Heart right ventricle (tissue), 16 donors: ENCODE data around the gene ROS1. TPM values are rescaled to one million over a fixed set of nuclear protein-coding genes. Genes with fewer than 3 reads are reported as not detected.

Source experiments
- ATAC-seq, 8 donors: fragments of 200-7000 bp; cut with Tn5 transposase; one replicate each; pipeline ENCODE4 v1.9.1; 2020; ENCODE audit warnings: mild to moderate bottlenecking in 8 of 8, moderate library complexity in 8 of 8, moderate number of reproducible peaks in 1 of 8
- DNase-seq, 2 donors: peaks; one replicate each; pipeline ENCODE4 v3.0.0-alpha.2; 2020
- H3K27ac ChIP-seq, 10 donors: fragments of 200-600 bp; sonication (generic) in 2 of 10; one replicate each; pipeline versions ENCODE4 v1.5.0 to v1.8.0; 2020 to 2022; ENCODE audit warnings: mild to moderate bottlenecking in 3 of 10
- H3K27me3 ChIP-seq, 7 donors: fragments of 200-600 bp; one replicate each; pipeline ENCODE4 v1.8.0; 2021 to 2022; ENCODE audit warnings: mild to moderate bottlenecking in 2 of 7
- H3K36me3 ChIP-seq, 9 donors: fragments of 200-600 bp; sonication (generic) in 1 of 9; one replicate each; pipeline versions ENCODE4 v1.5.0 to v1.8.0; 2020 to 2022; ENCODE audit warnings: mild to moderate bottlenecking in 2 of 9
- H3K4me1 ChIP-seq, 9 donors: fragments of 200-600 bp; sonication (generic) in 1 of 9; one replicate each; pipeline versions ENCODE4 v1.5.0 to v1.8.0; 2020 to 2022; ENCODE audit warnings: mild to moderate bottlenecking in 4 of 9
- H3K4me3 ChIP-seq, 10 donors: fragments of 200-600 bp; sonication (generic) in 2 of 10; one replicate each; pipeline versions ENCODE4 v1.5.0 to v1.8.0; 2020 to 2022; ENCODE audit warnings: mild to moderate bottlenecking in 7 of 10, moderate library complexity in 2 of 10
- H3K9me3 ChIP-seq, 11 donors: fragments of 200-600 bp in 10 of 11; sonication (generic) in 2 of 11; one replicate each; pipeline versions ENCODE4 v1.5.0 to v1.8.0; 2013 to 2022; ENCODE audit warnings: mild to moderate bottlenecking in 2 of 11, control low read depth in 1 of 11, moderate library complexity in 1 of 11
- CTCF ChIP-seq, 9 donors: fragments of 200-600 bp; sonication (generic) in 2 of 9; IDR thresholded peaks; one replicate each; pipeline versions ENCODE4 v1.5.0 to v1.8.0; 2021 to 2022; ENCODE audit warnings: antibody characterized with exemption in 9 of 9, mild to moderate bottlenecking in 5 of 9, moderate library complexity in 1 of 9
- WGBS, 2 donors: extraction: QIAGEN DNeasy Blood & Tissue Kit; methylation state at CpG; one replicate each; pipeline ENCODE4 v1.1.7; 2013; ENCODE audit warnings: inconsistent platforms in 1 of 2; 5-methylcytosine and 5-hydroxymethylcytosine counted together
- intact Hi-C, 10 donors: fragments of 100-400 bp; cut with DNase I; formaldehyde crosslinking; loops; one replicate each; pipeline versions ENCODE4 v1.11.1 to v1.14.2; 2022
- polyA plus RNA-seq, 2 donors: library from polyadenylated mRNA; stranded (reverse); fragments of 200-250 nt; gene quantifications; one replicate each; pipeline ENCODE4 v1.2.3, GENCODE V29; 2013
- total RNA-seq, 10 donors: library from RNA; stranded (reverse); fragmentation: NEBNext Ultra II Directional in 3 of 10; extraction: Animal tissue kit (Norgen Biotek cat#: 25700) in 3 of 10; gene quantifications; one replicate each; pipeline versions ENCODE4 v1.2.1 to v1.2.4, GENCODE V29; 2021 to 2023
- donor health status: Arrhythmogenic right ventricular cardiomyopathy.
- donor health status: ischemic (EF 13 %, LVEDD 7.1; RV severe dilation, severe dysfunction).
- donor health status: healthy with polysubstance abuse.
- donor health status: DM: no; HTN: yes; CAD: no.
- donor health status: DM: no; HTN: no; CAD: no.
- donor health status: ischemic (EF 25% LVEDD 6.9; RV normal size, moderate dysfunction).
- donor health status: ischemic (EF 25% LVEDD 5.7; RV mildly dilated, moderate dysfunction).
- donor health status: healthy.
- donor health status: DM: yes; HTN: yes; CAD: no.
- donor health status: Ischemic cardiomyopathy.
- donor health status: ischemic (EF 35%, LVEDD 5.7; RV mildly dilated, moderate dysfunction).
- donor health status: nonischemic (EF 11% LVEDD 7.7; RV severe dilation, severe dysfunction).
- donor health status: DM: yes; HTN: yes; CAD: no.
- donor health status: PGD.
- donor health status: ischemic (EF 29% LVEDD 5.4; RV normal size, mild dysfunction).
- donor health status: nonischemic (EF 23%, LVEDD 6.1; RV moderate dilation, normal function).

ROS1 gene
- total and polyA plus RNA-seq, 12 donors: 0.02 to 0.13 (median 0.08) TPM; not detected in 4

- no peak for ATAC-seq
- no peaks in the 10 kb centered on the region for H3K9me3 ChIP-seq
- WGBS, 2 donors: 73 to 76% methylated on average over 4 of the region's 4 CpGs
- TF ChIP-seq CTCF (IDR thresholded peaks at IDR 0.05): no peak
- H3K4me1 ChIP-seq: no peaks in the 10 kb centered on the region
- no peak overlapping the region for H3K27ac ChIP-seq
- no peak overlapping the region for H3K4me3 ChIP-seq
- DNase-seq: no peak
- no peaks in the 10 kb centered on the region for H3K36me3 ChIP-seq
- intact Hi-C loops: no loop called here
- H3K27me3 ChIP-seq: peaks cover 0 to 3% (median 0%) of the 10 kb centered on the region in 7 donors
Measured at GRCh38 chr6:117463762-117464665, 38.3 kb upstream of the ROS1 start.

- Histone ChIP-seq H3K27me3 (no peaks in the 10 kb centered on the region), H3K27ac (no peak overlapping the region), H3K36me3 (no peaks in the 10 kb centered on the region), H3K9me3 (no peaks in the 10 kb centered on the region), H3K4me3 (no peak overlapping the region), H3K4me1 (no peaks in the 10 kb centered on the region)
- DNase-seq (no peak), ATAC-seq (no peak)
- TF ChIP-seq CTCF (IDR thresholded peaks at IDR 0.05): no peak
- WGBS, 2 donors: 83 to 93% methylated on average over 2 of the region's 2 CpGs
- intact Hi-C loops: no loop called here
Measured at GRCh38 chr6:117459204-117459944, 33.6 kb upstream of the ROS1 start.

GRCh38 chr6:117456998-117457397 is 31.3 kb upstream of the ROS1 start:
- ATAC-seq (no peak), DNase-seq (no peak)
- 89 to 91% methylated on average over 5 of the region's 5 CpGs for WGBS, 2 donors
- no peaks in the 10 kb centered on the region for H3K36me3 ChIP-seq
- no peak overlapping the region for H3K27ac ChIP-seq
- no peaks in the 10 kb centered on the region for H3K9me3 ChIP-seq
- TF ChIP-seq CTCF (IDR thresholded peaks at IDR 0.05): no peak
- H3K4me3 ChIP-seq: no peak overlapping the region
- no peaks in the 10 kb centered on the region for H3K27me3 ChIP-seq
- intact Hi-C loops: no loop called here
- peaks cover 0 to under 1% (median 0%) of the 10 kb centered on the region in 9 donors for H3K4me1 ChIP-seq

GRCh38 chr6:117456250-117456649 is 30.5 kb upstream of the ROS1 start:
- Histone ChIP-seq H3K9me3 (no peaks in the 10 kb centered on the region), H3K36me3 (no peaks in the 10 kb centered on the region), H3K27me3 (no peaks in the 10 kb centered on the region), H3K27ac (no peak overlapping the region), H3K4me1 (peaks cover 0 to 8% (median 0%) of the 10 kb centered on the region in 9 donors), H3K4me3 (no peak overlapping the region)
- ATAC-seq (no peak), DNase-seq (no peak)
- WGBS, 2 donors: 94 to 96% methylated on average over 1 of the region's 1 CpG
- TF ChIP-seq CTCF (IDR thresholded peaks at IDR 0.05): no peak
- intact Hi-C loops: no loop called here
